Astrocyte (in vitro differentiated cells and primary cell): ENCODE measurements around the gene TMPRSS12.

ENCODE experiments used
- CTCF ChIP-seq: IDR thresholded peaks from 2 replicates; pipeline ENCODE4 v1.5.1; 2011; ENCODE audit warnings: low read depth, mild to moderate bottlenecking, inconsistent platforms, low read length, moderate library complexity; ENCODE audit not compliant: insufficient read depth
- EZH2 ChIP-seq: IDR thresholded peaks from 2 replicates; pipeline ENCODE4 v1.6.1; 2012; ENCODE audit warnings: mild to moderate bottlenecking, low read length, inconsistent platforms; ENCODE audit not compliant: insufficient read depth

- TF ChIP-seq CTCF (no peak), EZH2 (no peak)
Measured at GRCh38 chr12:50888666-50889065, 45.9 kb downstream of the TMPRSS12 start.
